HCT116 (cell line): Measurements from ENCODE around the gene SPRR1A.
"Not testable (repeated sequence)": the region's sequence is repeated elsewhere in the genome, so short reads cannot be mapped to it uniquely, and the experiment has no call there.

Source experiments
- CEBPB ChIP-seq: IDR thresholded peaks from 2 replicates; pipeline ENCODE4 v1.6.1; 2012; ENCODE audit warnings: low read depth
- CTCF ChIP-seq, 3 experiments: fragments of 200-600 bp in 1 of 3; sonication (generic) in 1 of 3; IDR thresholded peaks in 2 of 3; conservative IDR thresholded peaks in 1 of 3; 2 replicates each; pipeline ENCODE4 v1.5.1; 2012 to 2017; ENCODE audit warnings: low read depth in 2 of 3, low read length in 2 of 3, antibody characterized with exemption in 1 of 3, borderline replicate concordance in 1 of 3, control low read depth in 1 of 3, mild to moderate bottlenecking in 1 of 3, mixed read lengths in 1 of 3, mixed run types in 1 of 3, moderate library complexity in 1 of 3; ENCODE audit not compliant: insufficient read depth in 1 of 3
- EZH2phosphoT487 ChIP-seq: fragments of 200-600 bp; IDR thresholded peaks from 2 replicates; pipeline ENCODE4 v1.6.1; 2018; ENCODE audit warnings: antibody characterized with exemption, borderline replicate concordance
- MAX ChIP-seq: IDR thresholded peaks from 2 replicates; pipeline ENCODE4 v1.6.1; 2012
- POLR2A ChIP-seq: IDR thresholded peaks from 2 replicates; pipeline ENCODE4 v1.7.0; 2011; ENCODE audit warnings: borderline replicate concordance; ENCODE audit not compliant: insufficient read depth, insufficient read length; ENCODE audit errors: extremely low read depth
- POLR2AphosphoS5 ChIP-seq: IDR thresholded peaks from 2 replicates; pipeline ENCODE4 v1.6.1; 2011; ENCODE audit warnings: mild to moderate bottlenecking, low read depth, low read length, moderate library complexity
- TF ChIP-seq, protein P1 (sequence below): IDR thresholded peaks from 2 replicates; pipeline ENCODE4 v1.6.1; 2012

DNA sequence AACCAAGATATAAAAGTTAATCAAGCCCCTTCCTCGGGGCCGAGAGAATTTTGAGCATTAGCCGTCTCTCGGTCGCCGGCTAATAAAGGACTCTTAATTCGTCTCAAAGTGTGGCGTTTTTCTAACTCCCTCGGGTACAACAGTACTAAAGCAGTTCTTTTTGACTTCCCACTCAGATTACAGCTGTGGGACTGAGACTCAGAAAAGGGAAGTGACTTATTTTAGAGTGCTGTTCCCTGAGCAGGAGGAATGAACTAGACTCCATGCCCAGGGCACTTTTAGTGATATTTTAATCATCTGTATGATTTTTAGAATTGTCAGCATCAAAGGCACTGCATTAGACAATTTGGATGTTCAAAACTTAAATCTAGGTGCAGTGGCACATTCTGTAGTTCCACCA, 38.5 kb downstream of the SPRR1A start:
- TF ChIP-seq CTCF (IDR thresholded peaks at IDR 0.05 in 2 of 3, conservative IDR thresholded peaks at IDR 0.05 in 1 of 3; ENCODE audit: borderline replicate concordance in 1 of 3, insufficient read depth in 1 of 3, low read depth in 2 of 3, low read length in 2 of 3); POLR2A; CEBPB; EZH2phosphoT487; MAX; POLR2AphosphoS5: not testable (repeated sequence)
- TF ChIP-seq, protein P1, sequence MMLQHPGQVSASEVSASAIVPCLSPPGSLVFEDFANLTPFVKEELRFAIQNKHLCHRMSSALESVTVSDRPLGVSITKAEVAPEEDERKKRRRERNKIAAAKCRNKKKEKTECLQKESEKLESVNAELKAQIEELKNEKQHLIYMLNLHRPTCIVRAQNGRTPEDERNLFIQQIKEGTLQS, result not testable (repeated sequence)
